HG02981 (cell line): ENCODE data around the gene HSD17B11.
"Not testable (repeated sequence)": the region's sequence is repeated elsewhere in the genome, so short reads cannot be mapped to it uniquely, and the experiment has no call there.

Experiments used
- ATAC-seq: cut with Tn5 transposase; IDR thresholded peaks from one replicate; pipeline ENCODE4 v1.9.1; 2021; ENCODE audit warnings: mild to moderate bottlenecking, moderate library complexity; ENCODE audit not compliant: unreplicated experiment

Gene HSD17B11

DNA sequence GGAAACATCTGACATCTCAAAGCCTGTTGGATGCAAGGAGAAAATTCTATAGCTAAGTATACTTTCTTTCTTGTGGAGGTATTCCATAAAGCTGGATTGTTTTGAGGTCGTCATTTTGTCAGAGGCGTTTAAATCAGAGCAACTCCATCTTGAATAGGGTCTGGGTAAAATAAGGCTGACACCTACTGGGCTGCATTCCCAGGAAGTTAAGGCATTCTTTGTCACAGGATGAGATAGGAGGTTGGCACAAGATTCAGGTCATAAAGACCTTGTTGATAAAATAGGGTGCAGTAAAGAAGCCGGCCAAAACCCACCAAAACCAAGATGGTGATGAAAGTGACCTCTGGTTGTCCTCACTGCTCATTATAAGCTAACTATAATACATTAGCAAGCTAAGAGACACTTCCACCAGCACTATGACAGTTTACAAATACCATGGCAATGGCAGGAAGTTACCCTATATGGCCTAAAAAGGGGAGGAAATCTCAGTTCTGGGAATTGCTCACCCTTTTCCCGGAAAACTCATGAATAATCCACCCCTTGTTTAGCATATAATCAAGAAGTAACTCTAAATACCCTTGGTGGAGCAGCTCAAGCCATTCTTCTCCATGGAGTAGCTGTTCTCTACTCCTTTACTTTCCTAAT is 80.2 kb downstream of the HSD17B11 start:
- ATAC-seq, result no peak

DNA sequence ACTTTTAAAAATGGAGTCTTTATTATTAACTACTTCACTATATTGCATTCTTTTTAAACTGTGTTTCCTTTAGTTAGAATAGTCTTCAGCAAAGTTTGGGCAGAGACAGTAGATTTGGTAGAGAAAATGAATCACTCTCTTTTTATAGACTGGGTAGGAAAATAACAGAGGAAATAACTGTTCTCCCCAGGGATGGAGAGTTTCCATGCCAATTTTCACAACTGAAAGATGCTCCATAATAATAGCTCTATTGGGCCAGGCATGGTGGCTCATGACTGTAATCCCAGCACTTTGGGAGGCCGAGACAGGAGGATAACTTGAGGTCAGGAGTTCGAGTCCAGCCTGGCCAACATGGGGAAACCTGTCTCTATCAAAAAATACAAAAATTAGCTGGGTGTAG is 81.4 kb downstream of the HSD17B11 start:
- no peak for ATAC-seq

DNA sequence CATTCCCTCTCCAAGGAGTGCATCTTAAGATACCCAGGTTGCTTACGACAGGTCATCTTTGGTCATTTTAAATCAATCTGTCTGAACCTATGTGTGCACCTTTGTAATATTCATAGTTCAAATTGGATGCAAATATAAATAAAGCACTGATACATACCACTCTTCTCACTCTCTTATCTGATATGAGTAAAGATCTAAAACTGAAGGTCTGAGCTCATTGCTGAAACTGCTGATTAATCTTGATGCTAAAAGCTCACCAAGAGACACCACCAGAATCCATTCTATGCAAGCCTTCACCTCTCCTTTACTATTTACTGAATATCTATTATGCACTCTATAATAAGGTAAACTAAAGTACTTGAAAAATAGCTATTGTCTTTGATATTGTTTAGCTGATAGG is 84.9 kb downstream of the HSD17B11 start:
- ATAC-seq, result no peak

DNA sequence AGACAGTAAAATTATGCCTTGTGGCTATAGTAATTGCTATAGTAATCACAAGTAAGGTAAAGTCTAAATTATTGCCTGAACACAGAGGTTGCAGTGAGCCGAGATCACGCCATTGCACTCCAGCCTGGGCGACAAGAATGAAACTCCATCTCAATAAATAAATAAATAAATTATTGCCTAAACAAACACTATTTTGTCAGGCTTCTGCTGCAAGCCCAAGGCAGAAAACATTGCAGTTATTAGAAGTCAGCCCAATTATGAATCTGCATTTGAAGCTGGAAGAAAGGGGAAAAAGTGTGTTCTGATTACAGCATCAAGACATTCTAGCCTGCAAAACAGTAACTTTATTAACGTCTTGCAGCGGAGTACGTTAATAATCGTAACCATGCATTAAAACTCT is 85.4 kb downstream of the HSD17B11 start:
- ATAC-seq, result no peak

DNA sequence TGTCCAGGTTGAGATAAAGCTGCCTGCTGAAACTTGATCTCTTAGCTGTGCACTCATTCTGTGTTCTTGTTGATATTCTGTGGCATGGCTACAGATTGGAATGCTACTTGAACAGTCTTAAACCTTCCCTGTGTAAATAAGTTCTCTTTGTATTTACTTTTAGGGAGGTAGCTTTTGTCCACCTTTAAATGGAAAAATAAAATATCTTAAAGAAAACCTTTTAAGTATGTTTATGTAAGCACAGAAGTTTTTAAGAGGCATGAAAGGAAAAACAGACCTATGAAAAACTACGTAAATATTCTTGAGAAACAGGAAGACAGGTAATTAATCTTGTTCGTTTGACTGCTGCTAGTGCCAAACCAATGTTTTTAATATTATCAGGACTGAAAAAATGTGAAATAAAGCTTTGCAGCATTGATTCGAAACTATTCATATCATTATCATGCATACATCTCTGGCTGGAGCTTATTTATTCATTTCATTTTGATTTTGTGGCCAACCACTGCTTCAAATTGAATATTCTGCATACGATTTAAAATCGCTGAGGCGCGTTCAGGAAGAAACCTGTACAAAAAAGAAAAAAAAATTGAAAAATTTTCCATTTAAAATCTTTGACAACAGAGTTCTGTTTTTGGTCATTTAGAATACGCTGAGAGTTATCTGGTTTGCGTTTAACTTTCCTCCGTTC is 86.1 kb downstream of the HSD17B11 start:
- ATAC-seq, result no peak

DNA sequence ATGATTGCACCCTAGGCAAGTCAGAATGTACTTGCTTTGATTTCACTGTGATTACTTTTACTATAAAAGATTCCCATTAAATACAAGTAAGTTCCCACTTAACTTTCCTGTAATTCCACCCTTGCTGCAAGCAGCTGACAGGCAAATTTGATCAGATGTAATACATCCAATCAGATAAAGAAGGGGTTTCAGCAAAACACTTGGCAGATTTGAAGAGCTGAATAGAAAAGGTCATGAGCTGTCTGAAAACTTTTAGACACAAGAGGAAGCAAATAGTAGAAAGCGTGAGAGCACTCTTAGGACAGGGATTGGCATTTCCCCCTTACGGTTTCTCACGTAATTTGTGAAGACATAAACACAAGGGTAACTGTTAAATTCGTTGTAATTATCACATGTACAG is 91.1 kb downstream of the HSD17B11 start:
- no peak for ATAC-seq

DNA sequence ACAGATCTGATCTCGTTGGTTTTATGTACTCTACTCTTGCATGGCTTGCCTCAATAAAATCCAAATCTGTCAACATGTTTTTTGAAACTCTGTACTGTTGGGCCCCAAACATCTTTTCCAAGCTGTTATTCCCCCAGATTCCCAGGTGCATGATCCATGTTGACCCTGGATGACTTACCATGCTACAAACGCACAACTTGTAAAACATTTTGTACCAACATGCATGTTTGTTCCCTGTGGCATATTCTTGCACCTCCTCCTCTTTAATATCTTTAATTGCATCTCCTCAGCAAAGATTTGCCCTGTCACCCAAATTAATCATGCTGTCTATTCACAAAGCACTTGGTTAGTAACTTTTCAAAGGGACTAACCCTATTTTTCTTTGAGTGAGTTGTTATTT is 92.6 kb downstream of the HSD17B11 start:
- ATAC-seq, result no peak

DNA sequence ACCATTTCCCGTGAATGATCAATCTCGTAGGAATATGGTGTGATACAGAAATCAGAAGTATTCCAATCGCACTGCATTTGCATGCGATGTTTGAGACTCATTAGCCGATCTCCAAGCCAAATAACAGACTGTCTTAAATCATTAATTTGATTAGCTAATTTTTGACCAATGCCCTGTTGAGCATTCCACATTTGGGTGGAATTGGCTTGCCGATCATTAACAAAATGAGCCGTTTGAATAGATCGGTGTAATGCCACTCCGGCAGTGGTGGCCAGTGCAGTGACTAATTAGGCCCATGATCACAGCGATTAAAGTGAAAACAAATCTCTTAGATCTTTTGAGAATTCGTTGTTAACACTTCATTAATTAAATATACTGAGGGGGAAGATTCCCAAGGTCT is 96.1 kb downstream of the HSD17B11 start:
- not testable (repeated sequence) for ATAC-seq

DNA sequence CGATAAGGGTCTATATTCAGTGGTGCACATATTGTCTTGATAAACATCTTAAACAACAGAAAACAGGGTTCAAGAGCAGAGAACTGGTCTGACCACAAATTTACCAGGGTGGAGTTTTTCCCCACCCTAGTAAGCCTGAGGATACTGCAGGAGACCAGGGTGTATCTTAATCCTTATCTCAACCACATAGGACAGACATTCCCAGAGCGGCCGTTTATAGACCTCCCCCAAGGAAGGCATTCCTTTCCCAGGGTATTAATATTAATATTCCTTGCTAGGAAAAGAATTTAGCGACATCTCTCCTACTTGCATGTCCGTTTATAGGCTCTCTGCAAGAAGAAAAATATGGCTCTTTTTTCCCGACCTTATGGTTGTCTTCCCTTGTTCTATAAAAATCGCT is 97.1 kb downstream of the HSD17B11 start:
- ATAC-seq, result not testable (repeated sequence)

DNA sequence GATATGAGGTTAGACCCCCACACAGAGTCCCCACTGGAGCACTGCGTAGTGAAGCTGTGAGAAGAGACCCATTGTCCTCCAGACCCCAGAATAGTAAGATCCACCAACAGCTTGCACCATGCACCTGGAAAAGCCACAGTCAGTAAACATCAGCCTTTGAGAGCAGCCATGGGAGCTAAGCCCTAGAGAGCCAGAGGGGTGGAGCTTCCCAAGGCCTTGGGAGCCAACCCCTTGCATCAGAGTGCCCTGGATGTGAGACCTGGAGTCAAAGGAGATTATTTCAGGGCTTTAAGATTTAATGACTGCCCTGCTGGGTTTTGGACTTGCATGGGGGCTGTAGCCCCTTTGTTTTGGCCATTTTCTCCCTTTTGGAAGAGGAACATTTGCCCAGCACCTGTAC is 104.0 kb downstream of the HSD17B11 start:
- no peak for ATAC-seq
